Hepatocyte (in vitro differentiated cells): Measurements from ENCODE around the gene MAPK8IP3. TPM values are rescaled to one million over a fixed set of nuclear protein-coding genes. Genes with fewer than 3 reads are reported as not detected.

ENCODE experiments used
- DNase-seq: peaks from one replicate; pipeline ENCODE4 v3.0.0-alpha.2; 2016; ENCODE audit warnings: low spot score
- H2AFZ ChIP-seq: fragments of 200-600 bp; sonication (generic); 2 replicates; pipeline ENCODE4 v1.6.0; 2016; ENCODE audit warnings: antibody characterized with exemption, mild to moderate bottlenecking
- H3K27ac ChIP-seq: fragments of 200-600 bp; sonication (generic); 2 replicates; pipeline ENCODE4 v1.5.1; 2016; ENCODE audit warnings: mild to moderate bottlenecking
- H3K27me3 ChIP-seq: fragments of 200-600 bp; sonication (generic); 2 replicates; pipeline ENCODE4 v1.6.1; 2016
- H3K36me3 ChIP-seq: fragments of 200-600 bp; sonication (generic); replicated peaks from 2 replicates; pipeline ENCODE4 v1.5.1; 2016; ENCODE audit warnings: low read depth; ENCODE audit not compliant: insufficient read depth
- H3K4me1 ChIP-seq: fragments of 200-600 bp; sonication (generic); 2 replicates; pipeline ENCODE4 v1.5.1; 2016; ENCODE audit warnings: mild to moderate bottlenecking, moderate library complexity; ENCODE audit not compliant: insufficient read depth
- H3K4me2 ChIP-seq: fragments of 200-600 bp; sonication (generic); 2 replicates; pipeline ENCODE4 v1.6.0; 2016
- H3K4me3 ChIP-seq: fragments of 200-600 bp; sonication (generic); 2 replicates; pipeline ENCODE4 v1.5.1; 2016; ENCODE audit warnings: mild to moderate bottlenecking
- H3K79me2 ChIP-seq: fragments of 200-600 bp; sonication (generic); 2 replicates; pipeline ENCODE4 v1.6.0; 2017; ENCODE audit warnings: mild to moderate bottlenecking
- H3K9me2 ChIP-seq: fragments of 200-600 bp; sonication (generic); replicated peaks from 2 replicates; pipeline ENCODE4 v1.6.0; 2017; ENCODE audit warnings: mild to moderate bottlenecking; ENCODE audit not compliant: insufficient read depth
- H3K9me3 ChIP-seq: fragments of 200-600 bp; sonication (generic); 2 replicates; pipeline ENCODE4 v1.5.1; 2016; ENCODE audit warnings: low read depth, mild to moderate bottlenecking
- H4K20me1 ChIP-seq: fragments of 200-600 bp; sonication (generic); 2 replicates; pipeline ENCODE4 v1.6.0; 2016; ENCODE audit warnings: mild to moderate bottlenecking; ENCODE audit not compliant: insufficient read depth, poor library complexity, severe bottlenecking
- EZH2 ChIP-seq: fragments of 200-600 bp; sonication (generic); IDR thresholded peaks from 2 replicates; pipeline ENCODE4 v1.6.1; 2016; ENCODE audit warnings: antibody characterized with exemption, mild to moderate bottlenecking, borderline replicate concordance
- EZH2phosphoT487 ChIP-seq: fragments of 200-600 bp; sonication (generic); IDR thresholded peaks from one replicate; pipeline ENCODE4 v1.6.1; 2018; ENCODE audit warnings: antibody characterized with exemption, mild to moderate bottlenecking, low read depth, moderate library complexity; ENCODE audit not compliant: unreplicated experiment, severe bottlenecking
- WGBS: methylation state at CpG from one replicate; pipeline ENCODE4 v1.1.6; 2016; ENCODE audit warnings: low lambda C conversion rate; ENCODE audit errors: missing lambda C conversion rate; 5-methylcytosine and 5-hydroxymethylcytosine counted together
- polyA plus RNA-seq: library from polyadenylated mRNA; unstranded; fragments of >200 nt; fragmentation: Nextera tagmentation; extraction: Ambion mirVana; gene quantifications from 2 replicates; pipeline ENCODE4 v1.2.1, GENCODE V29; 2016
- total RNA-seq: library from RNA; depleted of rRNA; stranded (reverse); fragments of >200 nt; gene quantifications from 2 replicates; pipeline ENCODE4 v1.2.3, GENCODE V29; 2014
- TF ChIP-seq, protein P1 (sequence below): fragments of 200-600 bp; sonication (generic); IDR thresholded peaks from 2 replicates; pipeline ENCODE4 v1.5.1; 2016; ENCODE audit warnings: antibody characterized with exemption, mild to moderate bottlenecking; ENCODE audit not compliant: poor library complexity

The MAPK8IP3 gene
- total and polyA plus RNA-seq, 2 experiments from 2014 or later = 42.3 to 44.9 TPM

DNA sequence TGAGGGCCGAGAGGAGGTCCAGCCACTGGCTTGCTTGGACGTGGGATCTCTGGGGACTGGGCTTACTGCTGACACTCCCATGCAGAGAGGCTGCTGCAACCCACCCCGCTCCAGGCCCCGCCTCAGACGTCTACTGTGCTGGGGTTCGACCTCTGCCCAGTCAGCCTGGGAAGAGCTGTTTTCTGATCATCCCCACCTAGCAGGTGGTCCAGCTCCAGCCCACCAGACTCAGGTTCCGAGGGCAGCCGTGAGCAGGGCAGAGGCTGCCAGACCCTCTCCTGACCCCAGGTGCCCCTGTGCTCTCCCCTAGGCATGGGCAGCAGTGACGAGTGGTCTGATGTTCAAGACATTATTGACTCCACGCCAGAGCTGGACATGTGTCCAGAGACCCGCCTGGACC lies 41.9 kb downstream of the MAPK8IP3 start:
- H3K36me3 ChIP-seq = no peaks in the 10 kb centered on the region
- H3K4me1 ChIP-seq = no peaks in the 10 kb centered on the region
- no peaks in the 10 kb centered on the region for H3K9me2 ChIP-seq
- no peak overlapping the region for H3K27ac ChIP-seq
- no peak for DNase-seq
- no peak overlapping the region for H3K4me2 ChIP-seq
- no peaks in the 10 kb centered on the region for H3K79me2 ChIP-seq
- no peaks in the 10 kb centered on the region for H4K20me1 ChIP-seq
- H3K27me3 ChIP-seq = no peaks in the 10 kb centered on the region
- WGBS = 92% methylated on average over 11 of the region's 11 CpGs
- TF ChIP-seq EZH2phosphoT487 = no peak
- no peak for TF ChIP-seq EZH2
- TF ChIP-seq, protein P1, sequence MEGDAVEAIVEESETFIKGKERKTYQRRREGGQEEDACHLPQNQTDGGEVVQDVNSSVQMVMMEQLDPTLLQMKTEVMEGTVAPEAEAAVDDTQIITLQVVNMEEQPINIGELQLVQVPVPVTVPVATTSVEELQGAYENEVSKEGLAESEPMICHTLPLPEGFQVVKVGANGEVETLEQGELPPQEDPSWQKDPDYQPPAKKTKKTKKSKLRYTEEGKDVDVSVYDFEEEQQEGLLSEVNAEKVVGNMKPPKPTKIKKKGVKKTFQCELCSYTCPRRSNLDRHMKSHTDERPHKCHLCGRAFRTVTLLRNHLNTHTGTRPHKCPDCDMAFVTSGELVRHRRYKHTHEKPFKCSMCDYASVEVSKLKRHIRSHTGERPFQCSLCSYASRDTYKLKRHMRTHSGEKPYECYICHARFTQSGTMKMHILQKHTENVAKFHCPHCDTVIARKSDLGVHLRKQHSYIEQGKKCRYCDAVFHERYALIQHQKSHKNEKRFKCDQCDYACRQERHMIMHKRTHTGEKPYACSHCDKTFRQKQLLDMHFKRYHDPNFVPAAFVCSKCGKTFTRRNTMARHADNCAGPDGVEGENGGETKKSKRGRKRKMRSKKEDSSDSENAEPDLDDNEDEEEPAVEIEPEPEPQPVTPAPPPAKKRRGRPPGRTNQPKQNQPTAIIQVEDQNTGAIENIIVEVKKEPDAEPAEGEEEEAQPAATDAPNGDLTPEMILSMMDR = no peak
- H3K9me3 ChIP-seq = no peaks in the 10 kb centered on the region
- no peak overlapping the region for H3K4me3 ChIP-seq
- no peak overlapping the region for H2AFZ ChIP-seq

- WGBS = 97% methylated on average over 29 of the region's 29 CpGs
- TF ChIP-seq EZH2 (no peak), EZH2phosphoT487 (no peak)
- TF ChIP-seq, protein P1 = no peak
- H3K36me3 ChIP-seq = no peaks in the 10 kb centered on the region
Observed at GRCh38 chr16:1749152-1750117, 43.4 kb downstream of the MAPK8IP3 start.

DNA sequence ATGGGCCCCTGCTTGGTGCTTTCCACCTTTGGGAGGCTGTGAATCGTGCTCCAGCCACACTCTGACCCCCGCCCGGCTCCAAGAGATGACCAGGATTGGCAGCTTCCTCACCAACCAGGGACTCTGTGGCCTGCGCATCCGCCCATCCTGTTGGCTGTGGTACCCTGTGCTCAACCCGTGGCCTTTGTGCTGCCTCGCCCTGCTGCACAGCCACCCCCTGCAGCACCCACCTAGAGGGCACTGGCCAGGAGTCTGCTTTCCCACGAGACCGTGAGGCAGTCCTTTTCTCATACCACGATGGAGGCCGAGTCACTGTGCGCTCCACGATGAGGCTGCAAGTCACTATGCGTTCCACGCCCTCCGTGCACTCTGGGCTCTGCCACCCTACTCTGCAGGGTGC lies 46.0 kb downstream of the MAPK8IP3 start:
- Histone ChIP-seq H3K4me3 (no peak overlapping the region), H3K36me3 (no peaks in the 10 kb centered on the region), H3K9me2 (no peaks in the 10 kb centered on the region), H2AFZ (no peak overlapping the region), H3K9me3 (no peaks in the 10 kb centered on the region), H3K79me2 (no peaks in the 10 kb centered on the region), H3K4me1 (no peaks in the 10 kb centered on the region), H3K27me3 (no peaks in the 10 kb centered on the region), H4K20me1 (no peaks in the 10 kb centered on the region), H3K4me2 (no peak overlapping the region), H3K27ac (no peak overlapping the region)
- DNase-seq = no peak
- no peak for TF ChIP-seq EZH2
- TF ChIP-seq EZH2phosphoT487 = no peak
- TF ChIP-seq, protein P1 = no peak
- WGBS = 93% methylated on average over 16 of the region's 16 CpGs

More at GRCh38 chr16:1749152-1750117, 43.4 kb downstream of the MAPK8IP3 start:
- Histone ChIP-seq H3K27me3 (no peaks in the 10 kb centered on the region), H3K27ac (no peak overlapping the region), H3K4me2 (no peak overlapping the region), H3K9me2 (no peaks in the 10 kb centered on the region), H3K9me3 (no peaks in the 10 kb centered on the region), H3K4me1 (no peaks in the 10 kb centered on the region), H4K20me1 (no peaks in the 10 kb centered on the region), H3K79me2 (no peaks in the 10 kb centered on the region), H2AFZ (no peak overlapping the region), H3K4me3 (no peak overlapping the region)
- no peak for DNase-seq
